Suppressor macrophage treated with lipopolysaccharide for 1 hour (primary cell): ENCODE data around the gene GPR25.
A peak's percentile ranks its signal among the peaks of the same experiment; 100 is the strongest.

ENCODE experiments used
- DNase-seq, 3 donors: peaks; one replicate each; pipeline ENCODE4 v3.0.0-alpha.2; 2020 to 2022

Gene GPR25

DNA sequence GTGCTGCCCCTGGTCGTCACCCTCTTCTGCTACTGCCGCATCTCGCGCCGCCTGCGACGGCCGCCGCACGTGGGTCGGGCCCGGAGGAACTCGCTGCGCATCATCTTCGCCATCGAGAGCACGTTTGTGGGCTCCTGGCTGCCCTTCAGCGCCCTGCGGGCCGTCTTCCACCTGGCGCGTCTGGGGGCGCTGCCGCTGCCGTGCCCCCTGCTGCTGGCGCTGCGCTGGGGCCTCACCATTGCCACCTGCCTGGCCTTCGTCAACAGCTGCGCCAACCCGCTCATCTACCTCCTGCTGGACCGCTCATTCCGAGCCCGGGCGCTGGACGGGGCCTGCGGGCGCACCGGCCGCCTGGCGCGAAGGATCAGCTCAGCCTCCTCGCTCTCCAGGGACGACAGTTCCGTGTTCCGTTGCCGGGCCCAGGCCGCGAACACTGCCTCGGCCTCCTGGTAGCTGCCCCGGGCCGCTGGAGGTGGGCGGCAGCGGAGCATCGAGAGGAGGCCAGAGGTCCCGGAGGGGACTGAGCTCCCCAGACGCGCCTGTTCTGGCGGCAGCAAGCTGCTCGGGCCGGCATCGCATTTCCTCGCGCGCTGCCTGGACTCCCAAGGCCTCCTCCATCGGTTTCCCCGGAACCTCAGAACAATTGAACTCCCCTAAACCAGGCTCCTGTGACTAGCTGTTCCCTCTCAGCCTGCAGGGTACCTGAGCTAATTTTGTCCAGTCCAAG lies 1.1 kb downstream of the GPR25 start:
- DNase-seq = peak in 1 of 3 donors; percentile 36

DNA sequence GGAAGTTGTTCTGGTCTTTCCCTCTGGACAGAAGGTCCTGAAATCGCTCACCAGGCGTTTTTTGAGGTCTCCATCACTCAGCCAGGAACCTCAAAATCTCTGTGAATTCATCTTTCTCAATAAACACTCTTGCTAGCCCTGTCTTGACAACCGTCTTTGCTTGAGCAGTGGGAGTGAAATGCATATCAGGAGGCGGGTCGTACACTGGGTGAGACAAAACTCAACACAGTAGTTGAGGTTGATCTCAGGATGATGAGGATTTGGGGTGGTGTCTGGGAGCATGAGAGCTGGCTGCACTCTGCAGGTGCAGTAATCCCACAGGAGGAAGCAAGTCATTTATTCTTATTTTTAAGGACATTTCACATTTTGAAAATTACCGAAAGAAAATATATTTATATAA lies 1.9 kb downstream of the GPR25 start:
- no peak for DNase-seq

DNA sequence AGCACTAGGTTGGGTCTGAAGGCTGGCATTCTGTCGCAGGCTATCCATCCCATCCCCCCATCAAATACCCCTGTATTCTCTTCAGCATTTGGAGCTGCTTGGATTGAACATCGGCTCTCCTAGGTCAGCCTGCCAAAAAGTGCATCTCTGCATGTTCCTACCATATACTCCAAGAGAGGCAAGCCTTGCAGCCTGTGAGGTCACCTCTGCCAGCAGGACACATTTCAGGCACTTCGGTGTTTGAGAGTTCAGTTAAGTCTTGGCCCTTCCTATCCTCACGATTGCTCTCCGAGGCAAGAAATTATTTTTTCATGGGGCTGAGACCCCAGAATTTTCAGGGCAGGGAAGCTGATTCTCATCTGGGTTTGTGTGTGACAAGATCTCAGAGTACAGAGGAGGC lies 2.6 kb downstream of the GPR25 start:
- DNase-seq = no peak

DNA sequence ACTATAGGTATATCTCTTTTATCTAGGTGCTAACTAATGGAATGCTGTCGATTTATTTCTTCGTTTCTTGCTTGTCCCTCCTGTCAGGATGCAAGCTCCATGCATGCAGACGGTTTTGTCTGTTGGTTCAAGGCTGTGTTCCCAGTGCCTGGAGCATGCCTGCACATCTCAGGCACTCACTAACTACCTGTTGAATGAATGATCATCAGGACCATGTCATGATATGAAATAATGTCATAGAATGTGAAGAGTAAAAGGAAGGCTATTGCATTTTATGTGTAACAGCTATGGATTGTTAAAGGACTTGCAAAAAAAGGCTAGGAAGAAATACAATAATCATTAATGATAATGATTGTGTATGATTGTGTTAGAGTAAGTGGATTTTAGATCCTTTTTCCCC lies 4.2 kb downstream of the GPR25 start:
- no peak for DNase-seq

DNA sequence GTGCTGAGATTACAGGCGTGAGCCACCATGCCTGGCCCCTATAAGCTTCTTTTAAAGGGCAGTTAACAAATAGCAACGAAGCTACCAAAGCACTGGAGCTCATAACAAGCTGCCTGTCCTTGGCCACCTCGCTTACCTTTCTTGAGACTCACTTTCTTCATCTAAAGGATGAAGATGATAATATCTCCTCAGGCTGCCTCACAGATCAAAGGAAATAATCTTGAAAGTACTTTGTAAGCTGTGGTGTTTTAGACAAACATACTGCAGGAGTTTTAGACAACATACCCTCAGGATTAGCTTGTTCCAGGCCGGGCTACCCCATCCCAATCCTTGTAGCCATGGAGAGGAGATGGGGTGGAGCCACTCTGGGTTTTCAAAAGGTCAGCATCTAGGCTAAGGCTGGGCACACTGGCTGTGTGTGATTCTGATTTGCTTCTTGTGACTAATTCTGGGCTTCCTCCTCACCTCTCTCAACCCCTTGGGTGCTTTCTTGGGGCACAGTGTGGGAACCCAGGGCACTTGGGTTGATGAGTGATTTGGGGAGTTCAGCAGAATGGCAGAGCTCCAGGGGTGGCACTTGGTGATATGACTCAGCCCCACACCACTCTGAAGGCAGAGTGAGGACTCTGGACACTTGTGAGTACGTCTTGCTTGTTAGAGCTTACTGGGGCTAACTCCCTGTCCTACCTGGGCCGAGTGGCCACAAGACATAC lies 5.2 kb downstream of the GPR25 start:
- DNase-seq = peak; percentile 44 to 62 (median 50)

DNA sequence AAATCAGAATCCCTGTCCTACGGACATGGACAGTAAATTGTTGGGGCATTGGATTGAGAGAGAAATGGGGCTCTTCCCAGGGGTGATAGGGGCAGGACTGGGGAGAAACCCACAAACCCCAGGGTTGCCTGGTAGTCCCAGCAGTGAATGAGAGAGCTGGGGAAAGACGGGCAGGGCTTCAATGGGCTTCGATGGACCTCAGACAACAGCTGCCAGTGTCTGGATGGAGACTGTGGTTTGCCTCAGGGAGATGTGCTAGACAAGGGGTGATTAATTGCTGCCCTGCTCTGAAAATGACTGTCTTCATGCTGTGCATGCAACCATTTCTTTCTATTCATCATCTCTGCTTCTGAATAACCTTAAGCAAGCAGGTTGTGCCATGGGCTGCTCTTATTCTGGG lies 7.4 kb downstream of the GPR25 start:
- no peak for DNase-seq

DNA sequence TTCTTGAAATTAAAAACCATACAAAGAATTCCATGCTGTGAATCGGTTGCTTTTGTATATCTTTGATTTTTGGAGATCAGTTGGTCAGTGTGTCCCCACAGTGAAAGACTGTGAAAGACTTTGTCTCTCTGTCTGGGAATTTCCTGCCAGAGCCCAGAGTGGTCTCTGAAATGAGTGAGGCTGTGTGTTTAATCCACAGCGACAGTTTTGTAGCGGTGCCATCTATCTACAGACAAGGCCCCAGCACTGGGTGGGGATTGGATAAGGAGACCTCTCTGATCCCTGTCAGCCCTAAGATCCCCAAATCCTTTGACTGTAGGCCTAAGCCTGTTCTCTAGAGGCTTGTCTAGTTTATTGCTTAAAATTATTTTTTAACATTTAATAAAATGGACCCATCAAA lies 10.3 kb downstream of the GPR25 start:
- DNase-seq = no peak

DNA sequence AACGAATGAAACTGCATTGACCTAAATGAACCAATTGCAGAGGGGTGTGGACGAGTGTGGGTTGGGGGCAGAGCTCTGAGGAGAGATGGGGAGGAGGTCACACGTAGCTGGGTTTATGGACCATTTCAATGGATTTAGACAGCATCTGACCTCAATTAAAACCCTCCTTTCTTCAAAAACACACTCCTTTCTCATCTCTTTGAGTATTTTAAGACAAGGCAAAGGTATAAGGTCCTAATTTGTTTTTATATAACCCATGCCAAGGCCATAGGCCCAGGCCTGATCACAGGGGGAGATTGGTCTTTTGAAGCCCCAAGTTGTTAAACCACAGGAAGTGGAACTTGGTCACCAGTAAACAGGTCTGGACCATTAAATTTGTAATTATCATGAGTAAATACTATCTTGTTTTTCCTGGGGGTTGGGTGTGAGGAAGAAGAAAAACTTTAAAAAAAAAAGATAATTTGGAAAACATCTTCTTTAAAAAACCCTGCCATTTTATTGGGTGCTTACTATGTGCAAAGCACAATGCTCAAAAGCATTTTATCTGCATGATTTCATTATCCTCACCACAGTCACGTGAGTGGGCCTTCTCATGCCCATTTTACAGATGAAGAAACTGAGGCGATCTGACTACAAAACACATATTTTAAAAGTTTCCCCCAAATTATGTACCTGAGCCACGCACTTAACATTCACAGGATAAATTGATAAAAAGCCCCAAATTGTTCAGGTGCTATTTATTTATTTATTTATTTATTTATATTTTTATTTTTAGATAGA lies 13.0 kb downstream of the GPR25 start:
- DNase-seq = no peak

DNA sequence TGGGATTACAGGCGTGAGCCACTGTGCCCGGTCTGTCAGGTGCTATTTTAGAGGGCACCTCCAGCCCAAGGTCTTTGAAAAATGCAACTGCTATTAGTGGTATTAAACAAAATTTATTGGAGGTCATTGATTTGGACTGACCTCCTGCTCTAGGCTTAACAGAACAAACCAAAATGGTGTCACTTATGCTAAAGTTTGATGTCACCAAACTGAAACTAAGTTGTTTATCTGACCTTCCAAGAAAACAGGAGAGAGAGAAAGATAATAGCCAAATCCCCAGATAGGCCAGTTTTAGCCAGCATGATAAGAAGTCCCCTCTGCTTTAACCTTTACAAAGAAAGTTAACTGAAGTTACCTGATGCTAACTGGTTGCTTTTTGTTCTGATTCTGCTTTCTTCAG lies 13.8 kb downstream of the GPR25 start:
- no peak for DNase-seq

DNA sequence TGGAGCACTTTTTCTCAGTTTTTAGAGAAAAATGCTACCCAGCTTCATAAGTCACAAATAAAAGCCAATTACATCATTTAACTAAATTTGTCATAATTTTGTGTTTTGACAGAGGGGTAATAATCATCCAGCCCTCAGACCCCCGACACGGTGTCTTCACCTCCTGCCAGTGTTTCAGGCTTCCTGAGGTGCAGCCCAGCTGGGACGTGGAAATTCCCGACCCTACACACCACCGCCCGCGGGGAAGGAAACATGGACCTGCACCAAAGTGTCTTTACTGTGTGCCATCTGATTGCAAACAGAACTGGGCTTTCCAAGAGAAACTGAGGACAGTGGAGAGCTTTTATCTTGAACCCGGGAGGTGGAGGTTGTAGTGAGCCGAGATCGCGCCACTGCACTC lies 14.3 kb downstream of the GPR25 start:
- no peak for DNase-seq

DNA sequence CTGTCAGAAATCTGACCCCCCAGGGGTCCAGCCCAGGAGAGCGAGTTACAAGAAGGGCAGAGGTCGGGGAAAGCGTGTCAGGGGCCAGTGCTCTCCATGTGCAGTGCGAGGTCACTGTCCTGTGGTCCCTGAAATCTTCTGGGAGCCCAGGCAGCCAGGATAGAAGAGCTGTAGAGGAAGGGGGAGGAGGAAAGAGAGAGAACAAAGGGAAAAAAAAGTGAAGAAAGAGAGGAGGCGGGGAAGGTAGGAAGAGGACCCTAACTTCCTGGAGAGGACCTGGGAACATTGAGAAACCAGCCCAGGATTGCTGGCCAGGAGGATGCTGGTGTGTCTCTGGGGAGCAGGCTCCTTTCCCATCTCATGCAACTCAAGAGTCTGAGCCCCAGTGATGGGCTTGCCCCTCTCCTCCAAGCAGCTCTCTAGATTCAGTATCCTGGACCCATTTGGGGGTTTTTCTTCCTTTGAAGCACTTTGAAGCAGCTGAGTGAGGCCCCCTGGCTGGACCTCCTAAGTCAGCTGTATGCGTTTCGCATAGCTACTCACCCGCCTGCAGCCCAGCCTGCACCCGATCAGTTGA lies 15.1 kb downstream of the GPR25 start:
- DNase-seq = no peak

DNA sequence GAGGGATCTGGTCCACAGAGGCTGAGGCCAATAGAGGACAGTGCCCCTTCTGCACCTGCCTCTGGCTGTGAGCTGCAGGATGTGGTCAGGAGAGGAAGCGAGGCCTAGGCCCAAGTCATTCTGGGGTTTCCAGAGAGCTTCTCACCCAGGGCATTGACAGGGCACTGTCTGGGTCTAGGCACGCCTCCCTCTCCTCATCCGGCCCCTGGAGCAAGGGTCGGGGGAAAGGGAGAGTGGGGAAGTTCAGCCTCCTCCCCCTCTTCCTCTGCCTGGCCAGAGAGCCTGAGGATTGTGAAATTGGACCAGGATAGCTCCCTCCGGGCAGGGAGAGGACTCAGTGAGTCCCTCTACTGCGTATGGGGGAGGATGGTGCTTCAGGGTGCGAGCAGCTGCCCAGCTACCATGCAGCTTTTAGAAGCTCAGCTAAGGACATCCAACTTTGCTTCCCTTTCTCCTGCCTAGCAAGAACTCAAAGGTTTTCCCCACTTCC lies 15.6 kb downstream of the GPR25 start:
- peak; percentile 89 to 94 (median 93) for DNase-seq

DNA sequence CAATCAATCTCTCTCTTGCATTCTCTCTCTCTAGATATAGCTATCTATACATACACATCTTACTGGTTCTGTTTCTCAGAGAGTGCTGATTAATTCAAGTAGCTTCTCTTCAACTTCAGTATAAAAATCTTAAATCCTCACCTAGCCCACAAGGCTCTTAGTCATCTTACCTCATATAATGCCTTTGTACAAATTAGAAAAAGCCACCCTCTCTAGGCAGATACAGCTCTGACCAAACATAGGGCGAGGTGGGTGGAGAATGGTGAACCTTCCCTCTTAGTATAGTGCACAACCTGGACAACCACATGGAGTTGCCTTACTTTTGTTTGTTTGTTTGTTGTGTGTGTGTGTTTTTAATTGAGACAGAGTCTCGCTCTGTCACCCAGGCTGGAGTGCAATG lies 16.8 kb downstream of the GPR25 start:
- DNase-seq = no peak

DNA sequence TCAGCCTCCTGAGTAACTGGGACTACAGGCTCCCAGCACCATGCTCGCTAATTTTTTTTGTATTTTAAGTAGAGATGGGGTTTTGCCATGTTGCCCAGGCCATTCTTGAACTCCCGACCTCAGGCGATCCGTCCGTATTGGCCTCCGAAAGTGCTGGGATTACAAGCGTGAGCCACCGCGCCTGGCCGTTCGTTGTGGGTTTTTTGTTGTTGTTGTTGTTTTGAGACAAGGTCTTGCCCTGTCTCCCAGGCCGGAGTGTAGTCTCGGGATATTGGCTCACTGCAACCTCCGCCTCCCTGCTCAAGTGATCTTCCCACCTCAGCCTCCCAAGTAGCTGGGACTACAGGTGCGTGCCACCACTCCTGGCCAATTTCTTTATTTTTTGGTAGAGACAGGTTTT lies 17.2 kb downstream of the GPR25 start:
- no peak for DNase-seq

DNA sequence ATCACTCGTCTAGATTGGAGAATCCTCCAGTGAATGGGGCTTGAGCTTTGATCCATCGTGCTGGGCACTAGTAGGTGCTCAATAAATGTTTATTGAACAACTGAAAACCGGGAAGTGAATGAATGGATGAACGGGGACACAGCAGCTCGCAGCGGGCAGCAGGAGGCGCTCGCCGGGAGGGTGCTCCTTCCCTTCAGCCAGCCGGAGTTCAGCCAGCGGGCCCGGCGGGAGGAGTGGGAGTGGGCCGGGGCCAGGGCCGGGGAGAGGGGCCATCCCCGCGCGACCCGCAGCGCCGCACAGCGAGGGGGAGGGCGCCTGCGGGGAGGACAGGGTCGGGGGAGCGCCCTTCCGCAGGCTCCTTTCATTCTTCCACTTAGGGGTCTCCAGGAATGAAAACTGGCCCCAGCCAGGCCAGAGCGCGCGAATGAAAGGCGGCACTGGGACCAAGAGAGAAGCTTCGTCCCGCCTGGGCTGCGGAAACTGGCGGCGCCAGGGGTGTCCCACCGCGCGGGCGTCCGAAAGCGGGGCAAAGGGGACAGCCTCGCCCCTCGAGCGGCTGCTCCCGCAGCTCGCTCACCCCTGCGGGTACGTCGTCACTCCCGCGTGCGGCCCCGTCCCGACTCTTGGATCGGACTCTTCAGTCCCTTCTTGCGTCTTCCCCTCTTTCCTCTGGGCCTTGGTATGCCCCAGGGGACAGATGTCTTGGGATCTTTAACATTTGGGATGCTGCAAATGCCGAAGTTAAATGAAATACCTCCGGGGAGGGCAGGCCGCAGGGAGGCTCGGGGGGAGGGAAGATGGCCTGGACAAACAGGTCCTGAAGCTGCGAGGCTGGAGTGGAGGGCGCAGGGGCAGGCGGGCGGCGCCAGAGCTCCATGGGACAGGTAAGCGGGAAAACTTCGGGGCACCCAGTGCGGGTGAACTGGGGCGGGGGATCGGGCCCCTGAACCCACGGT lies 18.3 kb downstream of the GPR25 start:
- peak; percentile 43 to 68 (median 45) for DNase-seq

DNA sequence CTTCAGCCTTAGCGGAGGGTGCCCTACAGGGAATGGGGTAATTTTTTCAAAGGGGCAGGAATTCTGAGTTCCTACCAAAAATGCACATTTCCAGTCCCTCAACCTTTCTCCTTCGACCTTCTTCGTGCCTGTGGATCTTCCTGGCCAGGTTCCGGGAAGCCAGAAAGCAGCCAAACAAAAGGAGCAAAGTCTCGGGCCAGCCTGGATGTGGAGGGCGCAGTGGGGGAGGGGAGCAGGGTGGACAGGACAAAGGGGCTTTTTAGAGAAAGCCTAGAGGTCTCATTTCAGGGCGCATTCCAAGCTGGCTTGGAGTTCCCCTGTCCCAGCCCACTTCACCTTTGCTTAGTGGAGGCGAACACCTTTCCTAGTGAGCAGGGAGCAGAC lies 19.0 kb downstream of the GPR25 start:
- no peak for DNase-seq

DNA sequence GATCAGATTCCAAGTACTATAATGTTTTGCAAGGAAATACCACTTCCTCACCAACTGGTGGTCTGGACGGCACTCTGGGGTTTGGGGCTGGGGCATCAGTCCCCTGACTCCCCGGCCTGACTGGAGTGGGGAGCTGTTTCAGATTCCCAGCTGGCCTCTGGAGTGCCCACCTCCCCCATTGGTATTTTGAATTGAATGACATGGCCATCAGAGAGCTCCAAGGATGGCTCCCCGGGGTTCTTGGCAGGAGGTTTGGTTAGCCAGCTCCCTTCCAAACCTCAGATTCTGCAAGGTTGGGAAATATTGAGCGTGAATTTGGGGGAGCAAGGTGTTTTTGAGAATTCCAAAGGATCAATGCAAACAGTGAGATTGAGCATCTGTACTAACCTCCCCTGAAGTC lies 19.8 kb downstream of the GPR25 start:
- DNase-seq = no peak

DNA sequence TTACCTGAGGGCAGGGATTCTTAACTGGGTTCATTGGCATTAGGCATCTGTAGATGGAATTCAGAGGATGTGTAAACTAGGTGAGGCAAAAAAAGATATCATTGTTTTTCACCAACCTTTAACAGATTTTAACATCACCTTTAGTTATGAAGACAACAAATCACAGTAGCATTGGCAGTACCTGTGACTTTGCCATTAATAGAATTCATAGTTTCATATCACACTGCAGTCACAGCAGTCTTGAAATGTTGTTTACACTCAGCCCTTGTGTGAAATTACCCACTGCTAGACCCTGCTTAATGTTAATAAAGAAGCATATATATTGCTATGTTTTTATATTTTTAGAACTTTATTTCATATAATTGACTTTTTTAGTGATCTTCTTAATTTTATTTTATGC lies 20.2 kb downstream of the GPR25 start:
- no peak for DNase-seq

DNA sequence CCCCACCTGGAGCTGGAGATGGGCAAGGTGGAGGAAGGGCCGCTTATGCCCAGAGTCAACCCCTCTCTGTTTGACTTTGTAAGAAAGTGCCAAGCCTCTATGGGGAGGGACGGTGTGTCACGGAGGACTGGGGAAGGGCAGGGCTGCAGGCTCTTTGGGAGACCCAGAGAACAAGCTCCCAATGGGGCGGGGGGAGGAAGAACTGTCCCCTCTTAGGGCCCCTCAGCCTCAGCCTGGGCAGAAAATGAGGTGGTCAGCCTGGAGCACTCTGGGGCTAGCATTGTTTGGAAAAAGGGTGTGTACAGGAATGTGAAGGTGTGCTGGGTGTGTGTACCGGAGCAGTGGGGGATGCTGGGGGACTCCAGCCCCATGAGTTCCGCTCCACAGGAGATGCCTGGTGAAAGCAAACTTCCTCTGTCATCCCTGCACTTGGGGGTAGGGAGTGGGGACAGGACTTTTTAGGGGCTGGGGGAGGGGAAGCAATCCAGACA lies 20.7 kb downstream of the GPR25 start:
- DNase-seq = no peak

DNA sequence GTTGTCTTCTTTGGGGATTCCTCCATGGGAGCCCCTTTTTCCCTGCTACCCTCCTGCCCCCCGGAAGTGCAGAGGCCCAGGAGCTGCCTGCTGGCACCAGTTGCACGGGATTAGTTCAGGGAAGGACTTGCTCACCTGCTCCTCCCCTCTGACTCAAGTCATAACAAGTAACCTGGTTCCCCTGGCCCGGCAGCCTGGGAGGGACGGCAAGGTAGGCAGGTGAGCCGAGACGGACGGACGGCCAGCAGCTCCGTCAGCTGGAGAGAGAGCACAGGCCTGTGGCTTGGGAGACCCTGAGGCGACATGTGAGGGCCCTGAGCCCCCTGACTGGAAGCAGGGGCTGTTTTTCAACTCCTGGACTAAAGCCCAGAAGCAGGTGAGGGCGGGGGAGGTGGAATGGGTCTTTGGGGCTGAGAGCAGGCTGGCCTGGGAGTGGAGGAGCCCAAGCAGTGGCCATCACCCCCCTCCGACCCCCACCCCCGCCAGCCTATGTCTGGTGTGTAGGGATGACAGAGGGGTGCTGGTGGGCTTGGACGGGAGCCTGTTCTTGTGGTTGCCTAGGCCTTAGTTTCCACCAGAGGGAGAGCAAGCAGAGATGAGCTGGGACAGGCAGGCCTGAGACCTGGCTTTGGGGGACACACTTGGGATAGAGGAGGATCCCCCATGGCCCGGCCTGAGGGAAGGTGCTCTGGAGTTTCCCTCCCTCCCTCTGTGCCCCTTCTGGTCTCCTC lies 22.1 kb downstream of the GPR25 start, which contains the start of gene INAVA:
Gene INAVA (plus strand): TSS at position 189 of the 731 bp plus-strand sequence. CDS start 3,501 bp downstream, outside the sequence.
- no peak for DNase-seq

DNA sequence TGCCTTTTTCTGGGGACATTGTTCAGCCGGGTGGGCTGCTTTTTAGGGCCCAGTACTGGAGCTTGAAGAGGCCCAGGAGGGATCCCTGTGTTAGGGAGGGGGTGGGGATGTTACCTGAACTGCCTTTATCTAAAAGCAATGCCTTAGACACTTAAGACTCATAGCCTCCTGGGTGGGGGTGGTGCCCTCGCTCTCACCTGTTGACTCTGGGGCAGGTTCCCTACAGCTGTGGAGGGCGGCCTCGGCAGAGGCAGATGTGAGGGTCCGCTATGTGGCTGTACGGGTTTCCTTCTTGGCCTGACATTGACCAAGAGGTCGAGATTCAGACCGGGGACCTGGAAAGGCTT lies 22.6 kb downstream of the GPR25 start:
- no peak for DNase-seq
